GM19468 (cell line): ENCODE data around the gene CRACR2B.

Experiments
- ATAC-seq: cut with Tn5 transposase; IDR thresholded peaks from one replicate; pipeline ENCODE4 v1.9.1; 2021; ENCODE audit warnings: mild to moderate bottlenecking, moderate library complexity, moderate number of reproducible peaks; ENCODE audit not compliant: unreplicated experiment; ENCODE audit errors: extremely low read depth

CRACR2B gene

GRCh38 chr11:794013-794765, 33.5 kb upstream of the CRACR2B start:
- ATAC-seq, result no peak

GRCh38 chr11:794766-795633, 32.7 kb upstream of the CRACR2B start:
- ATAC-seq, result no peak

- ATAC-seq, result no peak
These were observed 31.8 kb upstream of the CRACR2B start for GRCh38 chr11:795634-796564.

GRCh38 chr11:796565-797295, 31.0 kb upstream of the CRACR2B start:
- ATAC-seq, result no peak

- ATAC-seq, result no peak
These were observed 30.2 kb upstream of the CRACR2B start for GRCh38 chr11:797296-798092.

- peak; percentile 30 for ATAC-seq
These were observed 29.5 kb upstream of the CRACR2B start, which contains the start of gene SLC25A22 for GRCh38 chr11:798093-798713. TSS of gene SLC25A22 (minus strand) at chr11:798281. CDS start at chr11:795006, 3,275 bp downstream.

- no peak for ATAC-seq
These were observed 27.9 kb upstream of the CRACR2B start for GRCh38 chr11:799641-800316.

GRCh38 chr11:800473-800872, 27.2 kb upstream of the CRACR2B start:
- no peak for ATAC-seq

GRCh38 chr11:801097-801780, 26.5 kb upstream of the CRACR2B start:
- no peak for ATAC-seq

GRCh38 chr11:802018-802617, 25.6 kb upstream of the CRACR2B start:
- ATAC-seq, result no peak

- no peak for ATAC-seq
These were observed 24.8 kb upstream of the CRACR2B start for GRCh38 chr11:802693-803466.

- no peak for ATAC-seq
These were observed 24.3 kb upstream of the CRACR2B start for GRCh38 chr11:803467-803742.

- no peak for ATAC-seq
These were observed 23.7 kb upstream of the CRACR2B start for GRCh38 chr11:803770-804598.

GRCh38 chr11:804599-804964, 23.1 kb upstream of the CRACR2B start:
- no peak for ATAC-seq

GRCh38 chr11:808427-809286, 19.1 kb upstream of the CRACR2B start:
- no peak for ATAC-seq
